Activated naive CD8-positive, alpha-beta T cell treated with anti-CD3 and anti-CD28 coated beads, Interleukin-2, amount 10 ng/mL, durations not matched to agents 7 days and 5 days (primary cell): Measurements from ENCODE around the gene CCDC141. TPM values are rescaled to one million over a fixed set of nuclear protein-coding genes. Genes with fewer than 3 reads are reported as not detected.

Source experiments
- ATAC-seq: fragments of 150-1000 bp; cut with Tn5 transposase; one replicate; pipeline ENCODE4 v1.10.0; 2021; ENCODE audit warnings: low read depth, moderate library complexity
- POLR2A ChIA-PET: fragments of 350-600 bp; sonication (Branson Sonifier 250); formaldehyde crosslinking; loops from one replicate; lab custom pipeline; 2021; ENCODE audit warnings: antibody characterized with exemption; lab: Charles Lee
- DNase-seq: peaks from one replicate; pipeline ENCODE4 v3.0.0; 2021
- H3K27ac Mint-ChIP-seq: one replicate; pipeline ENCODE4 v1.8.0; 2022; ENCODE audit warnings: mild to moderate bottlenecking, mixed read lengths
- H3K27me3 Mint-ChIP-seq: one replicate; pipeline ENCODE4 v1.8.0; 2022; ENCODE audit warnings: mild to moderate bottlenecking, moderate library complexity, mixed read lengths
- H3K36me3 Mint-ChIP-seq: one replicate; pipeline ENCODE4 v1.8.0; 2021; ENCODE audit warnings: mild to moderate bottlenecking, mixed read lengths
- H3K4me1 Mint-ChIP-seq: one replicate; pipeline ENCODE4 v1.8.0; 2021; ENCODE audit warnings: mixed read lengths
- H3K4me3 Mint-ChIP-seq: one replicate; pipeline ENCODE4 v1.8.0; 2022; ENCODE audit warnings: mild to moderate bottlenecking, moderate library complexity, mixed read lengths
- H3K9me3 Mint-ChIP-seq: one replicate; pipeline ENCODE4 v1.8.0; 2021; ENCODE audit warnings: mixed read lengths
- total RNA-seq, 2 experiments: library from RNA; stranded (reverse); gene quantifications; one replicate each; pipeline ENCODE4 v1.2.3, GENCODE V29; 2021

CCDC141 gene
- total RNA-seq, 2 experiments from 2014 or later = 11.8 to 15.0 TPM

- POLR2A ChIA-PET = interaction anchor here (0.7 kb wide), 1 partner anchor 93 kb away, joined by 3 read pairs; no protein-coding TSS in a partner anchor
- Mint-ChIP-seq H3K36me3 (peaks cover 8% of the 10 kb centered on the region), H3K4me1 (no peaks in the 10 kb centered on the region)
Observed at GRCh38 chr2:178884440-178884839, 165.5 kb downstream of the CCDC141 start.

DNA sequence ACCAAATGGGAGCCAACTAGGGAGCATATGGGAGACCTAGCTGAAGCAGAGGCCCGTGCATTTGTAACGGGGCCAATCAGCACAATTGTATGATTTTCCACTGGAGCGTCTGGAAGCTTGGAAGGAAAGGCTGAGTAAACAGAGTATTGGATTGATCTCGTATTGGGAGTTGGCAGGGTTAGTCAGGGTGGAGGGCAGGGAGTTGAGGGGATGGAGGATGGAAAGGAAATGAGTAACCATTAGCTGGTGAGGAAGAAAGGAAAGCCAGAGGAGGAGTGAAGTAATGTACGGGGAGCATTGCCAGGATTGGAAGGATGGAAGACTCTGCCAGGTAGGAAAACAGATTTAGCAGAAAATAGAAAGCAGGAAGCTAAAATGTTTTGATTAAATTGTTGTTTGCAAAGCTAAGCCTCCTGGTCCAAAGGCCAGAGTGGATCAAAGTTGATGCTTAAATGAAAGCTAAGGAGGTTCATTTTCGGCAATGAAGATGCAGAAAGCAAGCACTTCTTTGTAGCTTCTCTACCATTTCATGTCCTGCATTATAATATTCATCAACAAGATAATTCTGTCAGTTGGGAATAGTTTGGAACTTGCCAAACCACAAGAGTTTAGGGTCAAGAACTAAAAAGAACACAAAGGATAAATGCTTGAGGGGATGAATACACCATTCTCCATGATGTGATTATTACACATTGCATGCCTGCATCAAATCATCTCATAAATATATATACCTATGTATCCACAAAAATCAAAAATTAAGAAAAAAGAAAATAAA lies 167.1 kb downstream of the CCDC141 start:
- POLR2A ChIA-PET = no interaction called here
- no peaks in the 10 kb centered on the region for H3K9me3 Mint-ChIP-seq
- H3K27ac Mint-ChIP-seq = no peak overlapping the region
- ATAC-seq (no peak), DNase-seq (no peak)
- no peaks in the 10 kb centered on the region for H3K27me3 Mint-ChIP-seq
- H3K36me3 Mint-ChIP-seq = peaks cover 8% of the 10 kb centered on the region
- no peaks in the 10 kb centered on the region for H3K4me1 Mint-ChIP-seq
- no peak overlapping the region for H3K4me3 Mint-ChIP-seq

More at GRCh38 chr2:178884440-178884839, 165.5 kb downstream of the CCDC141 start:
- ATAC-seq (no peak), DNase-seq (no peak)
- Mint-ChIP-seq H3K4me3 (no peak overlapping the region), H3K27ac (no peak overlapping the region), H3K9me3 (no peaks in the 10 kb centered on the region), H3K27me3 (no peaks in the 10 kb centered on the region)

- DNase-seq (no peak), ATAC-seq (no peak)
- Mint-ChIP-seq H3K9me3 (no peaks in the 10 kb centered on the region), H3K36me3 (peaks cover 8% of the 10 kb centered on the region), H3K4me1 (no peaks in the 10 kb centered on the region), H3K27ac (no peak overlapping the region), H3K27me3 (no peaks in the 10 kb centered on the region), H3K4me3 (no peak overlapping the region)
- POLR2A ChIA-PET = no interaction called here
Observed at GRCh38 chr2:178881075-178881474, 168.9 kb downstream of the CCDC141 start.

DNA sequence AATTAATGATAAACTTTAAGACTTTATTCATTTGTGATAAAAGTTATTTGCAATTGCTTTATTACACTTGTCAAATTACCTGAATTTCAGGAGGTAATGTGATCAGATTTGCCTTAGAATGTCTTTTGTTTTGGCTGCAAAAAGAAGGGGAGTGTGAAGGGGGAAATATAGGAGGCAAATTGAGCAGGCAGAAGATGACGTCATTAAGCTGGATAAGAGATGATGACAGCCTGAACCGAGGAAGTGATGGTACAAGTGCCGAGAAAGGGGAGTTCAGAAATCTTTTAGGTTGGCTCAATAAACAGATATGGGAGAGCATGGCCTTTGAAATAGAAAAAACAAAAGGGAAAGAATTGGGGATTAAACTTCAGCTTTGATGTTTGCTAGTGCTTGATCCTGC lies 169.7 kb downstream of the CCDC141 start:
- no peak for ATAC-seq
- Mint-ChIP-seq H3K36me3 (peaks cover 8% of the 10 kb centered on the region), H3K4me1 (no peaks in the 10 kb centered on the region), H3K4me3 (no peak overlapping the region), H3K9me3 (no peaks in the 10 kb centered on the region), H3K27me3 (no peaks in the 10 kb centered on the region), H3K27ac (no peak overlapping the region)
- no peak for DNase-seq
- POLR2A ChIA-PET = no interaction called here

- POLR2A ChIA-PET = no interaction called here
- no peaks in the 10 kb centered on the region for H3K4me1 Mint-ChIP-seq
- H3K27ac Mint-ChIP-seq = no peak overlapping the region
- H3K27me3 Mint-ChIP-seq = no peaks in the 10 kb centered on the region
- DNase-seq (no peak), ATAC-seq (no peak)
- no peak overlapping the region for H3K4me3 Mint-ChIP-seq
- no peaks in the 10 kb centered on the region for H3K9me3 Mint-ChIP-seq
- H3K36me3 Mint-ChIP-seq = peaks cover 6% of the 10 kb centered on the region
Observed at GRCh38 chr2:178877874-178878273, 172.1 kb downstream of the CCDC141 start.

- Mint-ChIP-seq H3K4me1 (peaks cover 18% of the 10 kb centered on the region), H3K27ac (no peak overlapping the region), H3K36me3 (peaks cover 6% of the 10 kb centered on the region), H3K27me3 (peaks cover 2% of the 10 kb centered on the region), H3K9me3 (no peaks in the 10 kb centered on the region), H3K4me3 (no peak overlapping the region)
- ATAC-seq = no peak
- no peak for DNase-seq
- POLR2A ChIA-PET = no interaction called here
Observed at GRCh38 chr2:178874529-178875240, 175.3 kb downstream of the CCDC141 start.

DNA sequence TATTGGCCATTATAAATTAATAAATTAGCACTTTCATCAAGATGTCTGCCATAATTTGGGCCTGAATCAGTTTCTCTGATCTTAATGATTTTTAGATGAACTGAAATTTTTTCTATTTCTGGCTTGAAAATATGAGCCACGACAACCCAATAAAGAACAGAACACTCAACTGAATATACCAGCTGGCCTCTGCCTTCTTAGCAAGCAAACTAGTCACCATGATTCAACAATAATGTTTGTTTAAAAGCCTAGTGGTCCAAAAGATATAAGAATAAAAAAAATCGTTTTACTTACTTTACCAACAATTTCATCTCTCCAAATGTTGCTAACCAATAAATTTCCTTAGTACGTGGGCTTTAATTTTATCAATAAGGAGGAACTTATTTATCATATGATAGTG lies 176.0 kb downstream of the CCDC141 start:
- H3K27ac Mint-ChIP-seq = no peak overlapping the region
- peaks cover 18% of the 10 kb centered on the region for H3K4me1 Mint-ChIP-seq
- DNase-seq (no peak), ATAC-seq (no peak)
- POLR2A ChIA-PET = no interaction called here
- H3K27me3 Mint-ChIP-seq = peaks cover 2% of the 10 kb centered on the region
- H3K36me3 Mint-ChIP-seq = peaks cover 6% of the 10 kb centered on the region
- H3K9me3 Mint-ChIP-seq = no peaks in the 10 kb centered on the region
- H3K4me3 Mint-ChIP-seq = no peak overlapping the region

DNA sequence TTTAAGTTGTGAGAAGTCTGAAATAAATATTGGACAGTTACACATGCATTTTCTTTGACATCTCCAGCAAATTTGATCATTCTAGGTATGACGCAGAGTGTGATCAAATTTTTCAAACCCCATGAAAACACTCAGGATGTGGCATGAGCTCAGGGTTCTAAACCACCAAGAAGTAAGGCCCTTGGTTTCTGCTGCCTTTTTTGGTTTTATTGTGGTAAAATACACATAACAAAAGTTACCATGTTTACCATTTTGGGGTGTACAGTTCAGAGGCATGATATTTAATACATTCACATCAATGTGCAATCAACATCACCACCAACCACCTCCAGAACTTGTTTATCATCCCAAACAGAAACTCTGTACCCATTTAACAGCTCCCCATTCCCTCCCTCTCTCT lies 178.4 kb downstream of the CCDC141 start:
- POLR2A ChIA-PET = no interaction called here
- Mint-ChIP-seq H3K27ac (peak overlapping the region; percentile 62), H3K4me3 (peak overlapping the region; percentile 45), H3K4me1 (peaks cover 18% of the 10 kb centered on the region), H3K36me3 (peaks cover 8% of the 10 kb centered on the region), H3K27me3 (peaks cover 2% of the 10 kb centered on the region), H3K9me3 (no peaks in the 10 kb centered on the region)
- DNase-seq (no peak), ATAC-seq (peak; percentile 90)

DNA sequence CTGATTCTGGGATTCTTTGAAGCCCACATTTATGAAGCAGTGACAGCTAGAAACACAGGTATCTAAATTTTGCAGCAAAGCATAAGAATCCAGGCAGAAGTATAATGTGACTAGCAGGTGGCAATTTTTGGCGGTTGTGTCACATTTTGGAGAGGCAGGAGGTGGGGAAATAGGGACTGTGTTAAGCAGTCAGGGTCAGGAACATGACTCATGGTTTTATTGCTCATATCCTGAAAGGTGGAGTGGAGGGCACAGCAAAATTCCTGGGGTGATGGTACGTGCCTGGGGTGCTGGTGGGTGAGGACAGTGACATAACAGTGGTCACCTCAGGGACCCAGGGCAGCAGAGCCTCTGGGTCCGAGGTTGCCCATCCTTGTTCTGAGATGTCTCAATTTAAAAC lies 179.2 kb downstream of the CCDC141 start:
- H3K4me3 Mint-ChIP-seq = no peak overlapping the region
- POLR2A ChIA-PET = no interaction called here
- ATAC-seq (no peak), DNase-seq (no peak)
- no peaks in the 10 kb centered on the region for H3K9me3 Mint-ChIP-seq
- H3K36me3 Mint-ChIP-seq = peaks cover 10% of the 10 kb centered on the region
- H3K4me1 Mint-ChIP-seq = peaks cover 18% of the 10 kb centered on the region
- H3K27me3 Mint-ChIP-seq = peaks cover 2% of the 10 kb centered on the region
- H3K27ac Mint-ChIP-seq = no peak overlapping the region

GRCh38 chr2:178865999-178866398 lies 183.9 kb downstream of the CCDC141 start:
- Mint-ChIP-seq H3K27me3 (no peaks in the 10 kb centered on the region), H3K4me1 (peaks cover 10% of the 10 kb centered on the region), H3K36me3 (peaks cover 17% of the 10 kb centered on the region), H3K4me3 (no peak overlapping the region), H3K9me3 (no peaks in the 10 kb centered on the region), H3K27ac (no peak overlapping the region)
- DNase-seq (no peak), ATAC-seq (no peak)
- POLR2A ChIA-PET = interaction anchor here (1.1 kb wide), 1 partner anchor 184 kb away, joined by 3 read pairs; the partner anchor contains the start of gene CCDC141

- DNase-seq (no peak), ATAC-seq (no peak)
- Mint-ChIP-seq H3K4me1 (peaks cover 4% of the 10 kb centered on the region), H3K36me3 (peaks cover 17% of the 10 kb centered on the region), H3K9me3 (no peaks in the 10 kb centered on the region), H3K27me3 (no peaks in the 10 kb centered on the region), H3K27ac (no peak overlapping the region), H3K4me3 (no peak overlapping the region)
- POLR2A ChIA-PET = interaction anchor here (1.1 kb wide), 1 partner anchor 184 kb away, joined by 3 read pairs; the partner anchor contains the start of gene CCDC141
Observed at GRCh38 chr2:178865146-178865936, 184.6 kb downstream of the CCDC141 start.

- no peak overlapping the region for H3K27ac Mint-ChIP-seq
- no peak overlapping the region for H3K4me3 Mint-ChIP-seq
- POLR2A ChIA-PET = no interaction called here
Observed at GRCh38 chr2:178863856-178864620, 185.9 kb downstream of the CCDC141 start.

More at GRCh38 chr2:178863856-178864620, 185.9 kb downstream of the CCDC141 start:
- Mint-ChIP-seq H3K36me3 (peaks cover 17% of the 10 kb centered on the region), H3K4me1 (peaks cover 3% of the 10 kb centered on the region), H3K9me3 (no peaks in the 10 kb centered on the region), H3K27me3 (no peaks in the 10 kb centered on the region)
- no peak for ATAC-seq
- DNase-seq = no peak
